ENCODE measurements around the gene FAM13A.

GRCh38 chr4:88940506-88940905, 116.5 kb downstream of the FAM13A start:
- TF ChIP-seq, protein P1, sequence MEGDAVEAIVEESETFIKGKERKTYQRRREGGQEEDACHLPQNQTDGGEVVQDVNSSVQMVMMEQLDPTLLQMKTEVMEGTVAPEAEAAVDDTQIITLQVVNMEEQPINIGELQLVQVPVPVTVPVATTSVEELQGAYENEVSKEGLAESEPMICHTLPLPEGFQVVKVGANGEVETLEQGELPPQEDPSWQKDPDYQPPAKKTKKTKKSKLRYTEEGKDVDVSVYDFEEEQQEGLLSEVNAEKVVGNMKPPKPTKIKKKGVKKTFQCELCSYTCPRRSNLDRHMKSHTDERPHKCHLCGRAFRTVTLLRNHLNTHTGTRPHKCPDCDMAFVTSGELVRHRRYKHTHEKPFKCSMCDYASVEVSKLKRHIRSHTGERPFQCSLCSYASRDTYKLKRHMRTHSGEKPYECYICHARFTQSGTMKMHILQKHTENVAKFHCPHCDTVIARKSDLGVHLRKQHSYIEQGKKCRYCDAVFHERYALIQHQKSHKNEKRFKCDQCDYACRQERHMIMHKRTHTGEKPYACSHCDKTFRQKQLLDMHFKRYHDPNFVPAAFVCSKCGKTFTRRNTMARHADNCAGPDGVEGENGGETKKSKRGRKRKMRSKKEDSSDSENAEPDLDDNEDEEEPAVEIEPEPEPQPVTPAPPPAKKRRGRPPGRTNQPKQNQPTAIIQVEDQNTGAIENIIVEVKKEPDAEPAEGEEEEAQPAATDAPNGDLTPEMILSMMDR (IDR thresholded peaks at IDR 0.05; ENCODE audit: poor library complexity), result no peak
- no peak for TF ChIP-seq EZH2 (IDR thresholded peaks at IDR 0.05; ENCODE audit: borderline replicate concordance)

Measured in hepatocyte (in vitro differentiated cells).